Measurements from ENCODE around the gene OR3A3. TPM values are rescaled to one million over a fixed set of nuclear protein-coding genes. Genes with fewer than 3 reads are reported as not detected.

OR3A3 gene
- total and polyA plus RNA-seq, 2 experiments from 2014 or later, result not detected

GRCh38 chr17:3400055-3400454, 11.1 kb upstream of the OR3A3 start (continued):
- TF ChIP-seq ZNF114 (CRISPR knock-in tag; IDR thresholded peaks at IDR 0.05) (no peak), REST (IDR thresholded peaks at IDR 0.05; ENCODE audit: unreplicated experiment) (no peak)

DNA sequence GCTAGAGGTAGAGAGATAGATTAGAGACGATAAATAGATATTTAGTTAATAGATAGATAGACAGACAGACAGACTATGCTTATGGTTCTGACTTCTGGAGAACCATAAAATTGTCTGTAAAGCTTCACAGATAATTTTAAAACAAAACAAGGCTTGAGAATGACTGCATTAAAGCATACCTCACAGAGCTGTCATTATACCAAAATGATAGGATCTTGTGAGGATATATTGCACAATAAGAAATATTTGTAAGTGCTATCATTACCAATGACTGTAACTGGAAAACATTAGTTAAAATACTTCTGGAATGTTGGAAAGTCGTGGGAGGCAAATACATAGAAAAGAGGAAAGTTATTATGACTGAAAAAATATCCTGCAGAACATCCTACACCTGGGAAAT, 9.4 kb upstream of the OR3A3 start:
- Mint-ChIP-seq H3K4me1 (no peaks in the 10 kb centered on the region), H3K9me3 (peaks cover 51% of the 10 kb centered on the region), H3K27ac (no peak overlapping the region), H3K36me3 (ENCODE audit: low read depth) (no peaks in the 10 kb centered on the region; the same call in 2 of the 3 replicates), H3K27me3 (ENCODE audit: insufficient read depth, low read depth, poor library complexity) (no peaks in the 10 kb centered on the region), H3K4me3 (no peak overlapping the region)
- Histone ChIP-seq H3K27ac (ENCODE audit: low read depth) (no peak overlapping the region), H3K4me2 (no peak overlapping the region), H3K4me3 (no peak overlapping the region), H4K20me1 (replicated peaks; ENCODE audit: insufficient read depth) (no peaks in the 10 kb centered on the region), H3K79me2 (replicated peaks; ENCODE audit: insufficient read depth) (no peaks in the 10 kb centered on the region), H3F3A (replicated peaks; ENCODE audit: low read depth) (no peaks in the 10 kb centered on the region), H3K4me1 (ENCODE audit: insufficient read depth) (no peaks in the 10 kb centered on the region), H2AFZ (no peak overlapping the region), H3K27me3 (ENCODE audit: insufficient read depth) (no peaks in the 10 kb centered on the region), H3K9me2 (ENCODE audit: insufficient read depth) (0 out of 2 replicates have a peak, but pooled peaks cover 5% of the 10 kb centered on the region), H3K36me3 (ENCODE audit: insufficient read depth) (no peaks in the 10 kb centered on the region)
- DNase-seq (ENCODE audit: low spot score) (no peak), ATAC-seq (no peak)
- TF ChIP-seq, protein P1, sequence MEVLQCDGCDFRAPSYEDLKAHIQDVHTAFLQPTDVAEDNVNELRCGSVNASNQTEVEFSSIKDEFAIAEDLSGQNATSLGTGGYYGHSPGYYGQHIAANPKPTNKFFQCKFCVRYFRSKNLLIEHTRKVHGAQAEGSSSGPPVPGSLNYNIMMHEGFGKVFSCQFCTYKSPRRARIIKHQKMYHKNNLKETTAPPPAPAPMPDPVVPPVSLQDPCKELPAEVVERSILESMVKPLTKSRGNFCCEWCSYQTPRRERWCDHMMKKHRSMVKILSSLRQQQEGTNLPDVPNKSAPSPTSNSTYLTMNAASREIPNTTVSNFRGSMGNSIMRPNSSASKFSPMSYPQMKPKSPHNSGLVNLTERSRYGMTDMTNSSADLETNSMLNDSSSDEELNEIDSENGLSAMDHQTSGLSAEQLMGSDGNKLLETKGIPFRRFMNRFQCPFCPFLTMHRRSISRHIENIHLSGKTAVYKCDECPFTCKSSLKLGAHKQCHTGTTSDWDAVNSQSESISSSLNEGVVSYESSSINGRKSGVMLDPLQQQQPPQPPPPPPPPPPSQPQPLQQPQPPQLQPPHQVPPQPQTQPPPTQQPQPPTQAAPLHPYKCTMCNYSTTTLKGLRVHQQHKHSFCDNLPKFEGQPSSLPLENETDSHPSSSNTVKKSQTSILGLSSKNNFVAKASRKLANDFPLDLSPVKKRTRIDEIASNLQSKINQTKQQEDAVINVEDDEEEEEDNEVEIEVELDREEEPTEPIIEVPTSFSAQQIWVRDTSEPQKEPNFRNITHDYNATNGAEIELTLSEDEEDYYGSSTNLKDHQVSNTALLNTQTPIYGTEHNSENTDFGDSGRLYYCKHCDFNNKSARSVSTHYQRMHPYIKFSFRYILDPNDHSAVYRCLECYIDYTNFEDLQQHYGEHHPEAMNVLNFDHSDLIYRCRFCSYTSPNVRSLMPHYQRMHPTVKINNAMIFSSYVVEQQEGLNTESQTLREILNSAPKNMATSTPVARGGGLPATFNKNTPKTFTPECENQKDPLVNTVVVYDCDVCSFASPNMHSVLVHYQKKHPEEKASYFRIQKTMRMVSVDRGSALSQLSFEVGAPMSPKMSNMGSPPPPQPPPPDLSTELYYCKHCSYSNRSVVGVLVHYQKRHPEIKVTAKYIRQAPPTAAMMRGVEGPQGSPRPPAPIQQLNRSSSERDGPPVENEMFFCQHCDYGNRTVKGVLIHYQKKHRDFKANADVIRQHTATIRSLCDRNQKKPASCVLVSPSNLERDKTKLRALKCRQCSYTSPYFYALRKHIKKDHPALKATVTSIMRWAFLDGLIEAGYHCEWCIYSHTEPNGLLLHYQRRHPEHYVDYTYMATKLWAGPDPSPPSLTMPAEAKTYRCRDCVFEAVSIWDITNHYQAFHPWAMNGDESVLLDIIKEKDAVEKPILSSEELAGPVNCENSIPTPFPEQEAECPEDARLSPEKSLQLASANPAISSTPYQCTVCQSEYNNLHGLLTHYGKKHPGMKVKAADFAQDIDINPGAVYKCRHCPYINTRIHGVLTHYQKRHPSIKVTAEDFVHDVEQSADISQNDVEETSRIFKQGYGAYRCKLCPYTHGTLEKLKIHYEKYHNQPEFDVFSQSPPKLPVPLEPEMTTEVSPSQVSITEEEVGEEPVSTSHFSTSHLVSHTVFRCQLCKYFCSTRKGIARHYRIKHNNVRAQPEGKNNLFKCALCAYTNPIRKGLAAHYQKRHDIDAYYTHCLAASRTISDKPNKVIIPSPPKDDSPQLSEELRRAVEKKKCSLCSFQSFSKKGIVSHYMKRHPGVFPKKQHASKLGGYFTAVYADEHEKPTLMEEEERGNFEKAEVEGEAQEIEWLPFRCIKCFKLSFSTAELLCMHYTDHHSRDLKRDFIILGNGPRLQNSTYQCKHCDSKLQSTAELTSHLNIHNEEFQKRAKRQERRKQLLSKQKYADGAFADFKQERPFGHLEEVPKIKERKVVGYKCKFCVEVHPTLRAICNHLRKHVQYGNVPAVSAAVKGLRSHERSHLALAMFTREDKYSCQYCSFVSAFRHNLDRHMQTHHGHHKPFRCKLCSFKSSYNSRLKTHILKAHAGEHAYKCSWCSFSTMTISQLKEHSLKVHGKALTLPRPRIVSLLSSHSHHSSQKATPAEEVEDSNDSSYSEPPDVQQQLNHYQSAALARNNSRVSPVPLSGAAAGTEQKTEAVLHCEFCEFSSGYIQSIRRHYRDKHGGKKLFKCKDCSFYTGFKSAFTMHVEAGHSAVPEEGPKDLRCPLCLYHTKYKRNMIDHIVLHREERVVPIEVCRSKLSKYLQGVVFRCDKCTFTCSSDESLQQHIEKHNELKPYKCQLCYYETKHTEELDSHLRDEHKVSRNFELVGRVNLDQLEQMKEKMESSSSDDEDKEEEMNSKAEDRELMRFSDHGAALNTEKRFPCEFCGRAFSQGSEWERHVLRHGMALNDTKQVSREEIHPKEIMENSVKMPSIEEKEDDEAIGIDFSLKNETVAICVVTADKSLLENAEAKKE (CRISPR knock-in tag; IDR thresholded peaks at IDR 0.05), result no peak
- TF ChIP-seq REST (IDR thresholded peaks at IDR 0.05; ENCODE audit: unreplicated experiment), result no peak
- no peak for TF ChIP-seq ZNF331 (CRISPR knock-in tag; IDR thresholded peaks at IDR 0.05; ENCODE audit: low read depth)
- no peak for TF ChIP-seq ETS1 (IDR thresholded peaks at IDR 0.05)
- TF ChIP-seq STAT1 (IDR thresholded peaks at IDR 0.05; ENCODE audit: unreplicated experiment), result no peak
- no peak for TF ChIP-seq EZH2 (IDR thresholded peaks at IDR 0.05; ENCODE audit: low read depth, unreplicated experiment)
- no peak for TF ChIP-seq CREB1 (CRISPR knock-in tag; IDR thresholded peaks at IDR 0.05; ENCODE audit: low read depth)
- TF ChIP-seq JUNB (IDR thresholded peaks at IDR 0.05; ENCODE audit: unreplicated experiment), result no peak
- no peak for TF ChIP-seq NANOG (IDR thresholded peaks at IDR 0.05; ENCODE audit: borderline replicate concordance)
- TF ChIP-seq POLR2AphosphoS5 (IDR thresholded peaks at IDR 0.05; ENCODE audit: low read depth), result no peak
- no peak for TF ChIP-seq EZH2phosphoT487 (IDR thresholded peaks at IDR 0.05; ENCODE audit: unreplicated experiment)

All from GM23338 (cell line).